Stimulated activated CD4-positive, alpha-beta T cell treated with anti-CD3 and anti-CD28 coated beads, Interleukin-4, amount 100 ng/mL, for 4 hours (primary cell): ENCODE data around the gene OR2F2.

Experiments
- DNase-seq, 2 experiments: peaks; one replicate each; pipeline ENCODE4 v3.0.0-alpha.2; 2020

OR2F2 gene

DNA sequence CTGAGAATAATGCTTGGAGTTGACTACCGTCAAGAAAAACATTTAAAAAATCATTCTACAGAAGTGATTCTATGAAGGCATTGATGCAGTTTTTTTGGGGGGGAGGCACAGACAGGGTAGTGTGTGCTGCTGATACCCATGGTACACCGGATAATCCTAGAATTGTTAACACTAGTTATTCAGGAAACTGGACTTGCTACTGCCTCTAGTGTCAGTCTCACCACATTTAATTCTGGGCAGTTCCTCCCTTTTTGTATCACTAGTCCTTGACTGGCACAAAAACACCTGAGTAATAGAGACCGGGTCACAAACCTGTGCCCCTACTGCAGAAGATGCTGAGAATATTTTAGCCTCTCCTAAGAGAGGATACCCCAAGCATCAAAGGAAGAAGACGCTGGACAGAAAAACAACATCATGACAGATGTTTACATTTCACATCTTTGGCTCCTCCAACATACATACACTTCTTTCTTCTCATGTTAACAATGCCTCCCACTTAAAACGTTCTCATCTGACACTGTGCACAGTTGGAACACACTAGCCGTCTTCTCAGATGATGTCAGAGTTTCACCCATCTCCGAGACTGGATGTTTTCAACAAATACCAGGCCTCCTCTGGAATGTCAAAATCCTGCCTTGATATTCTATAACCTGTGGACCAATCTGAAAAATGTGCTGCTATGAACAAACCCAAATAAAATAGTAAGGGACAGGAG lies 19.9 kb upstream of the OR2F2 start:
- DNase-seq, result no peak

DNA sequence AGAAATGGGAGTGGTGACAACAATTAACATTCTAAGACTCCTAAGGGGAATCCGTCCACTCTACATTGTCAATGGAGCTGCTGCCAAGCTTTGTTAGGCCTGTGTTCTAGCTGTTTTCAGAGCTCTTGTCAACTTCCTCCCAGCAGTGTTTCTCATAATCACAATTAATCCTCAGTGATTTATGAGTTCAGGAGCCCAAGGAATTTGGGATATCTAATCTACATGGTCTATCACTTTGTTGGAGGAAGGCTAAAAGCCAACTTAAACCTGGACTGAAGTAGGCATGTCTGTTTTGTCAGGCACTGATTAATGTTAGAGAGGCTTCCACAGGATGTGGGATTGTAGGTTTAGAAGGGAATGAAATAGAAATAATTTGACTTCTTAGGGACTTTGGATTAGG lies 10.2 kb upstream of the OR2F2 start:
- no peak for DNase-seq

DNA sequence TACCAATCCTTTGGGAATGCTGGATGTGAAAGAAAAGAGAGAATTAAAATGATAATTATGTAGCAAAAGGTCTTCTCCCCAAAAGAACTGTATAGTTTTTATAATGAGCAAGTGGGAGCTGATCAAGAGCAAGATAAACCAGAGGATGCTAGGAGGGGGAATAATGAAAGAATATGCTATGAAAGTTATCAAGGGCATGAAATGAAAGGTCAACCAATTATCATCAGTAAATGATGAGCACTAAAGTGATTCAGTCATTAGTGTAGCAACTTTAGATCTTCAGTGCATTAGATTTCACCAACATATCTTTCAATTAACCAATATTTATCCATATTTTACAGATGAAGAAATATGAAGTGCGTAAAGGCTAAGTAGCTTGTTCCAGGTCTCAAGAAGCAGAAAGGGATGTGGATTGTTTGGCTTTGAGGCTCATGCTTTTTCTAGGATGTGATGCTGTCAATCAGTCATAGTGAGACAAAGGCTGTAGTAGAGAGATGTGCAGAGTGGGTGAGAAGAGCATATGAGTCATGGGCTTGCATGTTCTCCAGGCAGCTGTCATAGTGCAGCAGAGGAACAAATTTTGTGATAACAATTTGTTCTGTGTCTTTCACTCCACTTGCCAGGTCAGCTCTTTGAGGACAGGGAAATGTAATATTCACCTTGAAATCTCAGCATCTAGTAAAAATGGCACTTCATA lies 5.7 kb upstream of the OR2F2 start:
- no peak for DNase-seq

DNA sequence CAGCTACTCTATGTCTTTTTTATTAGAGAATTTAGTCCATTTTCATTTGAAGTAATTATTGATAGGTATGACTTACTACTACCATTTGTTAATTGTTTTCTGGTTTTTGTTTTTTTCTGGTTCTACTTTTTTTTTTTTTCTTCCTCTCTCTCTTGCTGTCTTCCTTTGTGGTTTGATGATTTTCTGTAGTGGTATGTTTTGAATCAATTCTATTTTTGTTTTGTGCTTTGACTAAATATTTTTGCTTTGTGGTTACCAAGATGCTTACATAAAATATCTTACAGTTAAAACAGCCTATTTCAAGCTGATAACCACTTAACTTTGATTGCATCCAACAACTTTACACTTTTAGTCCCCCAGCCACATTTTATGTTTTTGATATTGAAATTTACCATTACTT lies 3.3 kb upstream of the OR2F2 start:
- no peak for DNase-seq

DNA sequence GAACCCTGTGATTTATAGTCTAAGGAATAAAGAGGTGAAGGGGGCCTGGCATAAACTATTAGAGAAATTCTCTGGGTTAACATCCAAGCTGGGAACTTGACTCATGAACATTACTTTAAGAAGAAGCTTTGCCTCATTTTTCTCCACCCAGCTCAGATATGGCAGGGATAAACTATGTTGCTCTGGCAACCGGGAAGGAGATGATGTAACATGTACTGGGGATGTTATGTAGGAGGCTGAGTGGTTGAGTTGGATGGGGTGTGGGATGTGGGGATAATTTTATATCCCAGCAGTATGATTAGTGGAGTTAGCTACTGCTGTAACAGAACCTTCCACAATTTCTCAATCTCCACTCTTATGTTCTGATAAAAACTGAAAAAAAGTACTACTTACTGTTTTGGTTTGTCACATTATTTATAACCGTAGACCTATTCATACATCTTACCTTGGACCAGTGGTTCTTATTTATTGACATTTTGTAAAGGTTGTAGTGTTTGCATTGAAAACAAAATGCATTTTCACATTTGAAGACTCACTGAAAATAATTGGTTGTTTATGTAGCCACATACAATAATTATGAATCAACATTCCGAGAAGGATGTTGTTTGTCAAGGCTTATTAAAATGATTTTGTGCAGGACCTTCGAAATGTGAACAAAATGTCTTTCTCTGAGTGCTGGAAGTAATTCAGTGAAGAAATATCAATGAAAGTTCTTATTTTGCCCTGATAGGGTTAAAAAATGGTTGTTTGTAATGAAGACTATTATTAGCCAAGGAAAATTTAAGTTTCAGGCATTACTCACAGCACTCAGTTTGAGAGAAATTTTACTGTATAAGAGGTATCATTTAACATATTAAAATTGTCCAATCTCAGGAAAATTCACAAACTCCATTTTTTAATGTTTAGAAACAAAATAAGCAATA lies 1.3 kb downstream of the OR2F2 start:
- no peak for DNase-seq

DNA sequence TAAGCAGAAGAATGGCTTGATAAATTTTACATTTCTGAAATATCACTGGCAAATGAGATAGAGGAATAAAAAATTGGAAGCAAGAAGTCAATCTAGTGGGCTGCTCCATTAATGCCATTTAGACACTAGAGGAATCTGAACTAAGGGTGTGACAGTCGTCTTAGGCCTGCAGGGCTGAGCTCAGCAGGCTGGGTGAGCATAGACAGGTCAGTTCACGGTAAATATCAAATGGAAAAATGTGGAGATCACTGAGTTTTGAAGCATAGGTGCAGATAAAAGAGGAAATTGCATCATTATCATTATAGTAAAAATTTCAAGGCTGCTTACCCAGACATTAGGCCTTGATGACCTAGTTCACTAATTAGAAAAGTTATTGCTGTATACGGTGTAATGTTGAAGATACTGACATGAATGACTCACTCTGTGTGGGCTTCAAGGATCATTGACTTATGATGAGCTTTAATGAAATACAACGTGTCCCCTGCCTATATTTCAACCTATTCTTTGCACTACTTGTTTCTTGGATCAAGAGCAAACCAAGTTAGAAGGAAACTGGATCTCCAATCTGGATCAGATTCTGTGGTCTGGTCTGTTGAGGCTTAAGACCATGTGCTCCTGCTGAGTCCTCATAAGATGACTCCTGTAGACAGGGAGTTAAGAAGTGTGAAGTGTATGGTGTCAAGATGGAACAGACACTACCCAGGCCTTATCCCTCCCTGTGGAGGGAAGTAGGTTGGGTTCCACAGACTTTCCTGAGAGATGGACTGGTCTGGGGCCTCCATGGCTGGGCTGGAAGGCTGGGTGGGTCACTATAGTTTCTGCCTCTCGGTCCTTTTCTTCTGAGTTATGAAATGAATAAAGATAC lies 3.6 kb downstream of the OR2F2 start:
- no peak for DNase-seq

DNA sequence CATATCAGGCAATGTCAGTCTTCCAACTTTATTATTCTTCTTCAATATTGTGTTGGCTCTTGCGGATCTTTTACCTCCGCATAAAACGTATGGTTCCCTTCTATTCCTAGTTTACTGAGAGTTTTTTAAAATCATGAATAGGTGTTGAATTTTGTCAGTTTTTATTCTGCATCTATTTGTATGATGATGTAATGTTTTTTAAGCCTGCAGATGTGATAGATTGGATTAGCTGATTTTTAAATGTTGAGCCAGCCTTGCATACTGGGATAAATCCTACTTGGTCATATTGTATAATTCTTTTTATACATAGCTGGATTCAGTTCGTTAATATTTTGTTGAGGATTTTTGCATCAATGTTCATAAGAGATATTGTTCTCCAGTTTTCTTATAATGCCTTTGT lies 10.4 kb downstream of the OR2F2 start:
- no peak for DNase-seq

DNA sequence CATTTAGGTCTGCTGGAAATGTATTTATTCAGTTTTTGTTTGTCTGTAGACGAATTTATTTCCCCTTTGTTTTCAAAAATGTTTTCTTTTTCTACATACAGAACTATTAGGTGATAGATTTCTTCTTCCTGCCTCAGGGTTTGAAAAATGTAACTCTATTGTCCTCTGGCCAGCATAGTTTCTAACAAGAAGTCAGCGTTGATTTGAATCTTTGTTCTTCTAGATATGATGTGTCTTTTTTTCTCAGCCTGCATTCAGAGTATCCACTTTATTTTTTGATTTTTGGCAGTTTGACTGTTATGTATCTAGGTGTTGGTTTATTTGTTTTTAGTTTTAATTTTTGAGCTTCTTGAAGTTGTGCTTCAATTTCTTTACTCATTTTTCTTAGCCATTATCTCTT lies 12.1 kb downstream of the OR2F2 start:
- DNase-seq, result no peak

DNA sequence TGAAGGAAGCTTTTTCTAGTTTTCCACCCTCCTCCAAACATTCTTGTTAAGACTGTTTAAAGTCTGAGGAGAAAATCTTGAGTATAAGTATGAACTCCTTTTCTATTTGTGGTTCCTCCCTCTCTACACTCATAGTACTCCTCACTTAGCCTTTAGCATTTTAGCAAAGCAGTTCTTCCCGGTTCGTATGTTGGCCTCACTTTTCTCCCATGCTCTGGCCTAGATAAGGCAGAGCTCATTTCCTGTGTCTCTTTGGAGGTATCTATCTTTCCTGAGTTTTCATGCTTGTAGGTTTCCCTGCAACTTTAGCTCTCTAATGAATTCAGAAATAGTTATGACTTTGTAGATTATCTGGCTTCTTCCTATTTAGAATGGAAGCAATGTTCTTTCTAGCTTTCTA lies 13.7 kb downstream of the OR2F2 start:
- DNase-seq, result no peak

DNA sequence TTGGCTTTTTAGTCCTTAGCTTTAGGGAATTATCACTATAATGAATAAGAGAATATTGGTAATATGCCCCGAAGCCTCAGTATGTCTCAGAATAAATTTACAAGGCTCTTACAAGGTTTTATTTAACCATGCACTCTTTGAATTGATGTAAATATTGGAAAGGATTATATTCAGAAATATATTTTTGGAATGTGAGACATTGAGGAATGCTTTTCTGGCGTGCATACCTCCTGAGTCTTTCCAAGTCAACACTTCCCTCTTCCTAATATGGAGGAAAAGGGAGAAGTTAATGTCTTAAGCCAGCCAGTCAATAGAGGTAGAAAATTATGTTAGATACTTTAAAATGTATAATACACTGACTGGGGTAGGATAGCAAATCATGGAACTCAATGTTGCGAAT lies 18.4 kb downstream of the OR2F2 start:
- DNase-seq, result no peak

DNA sequence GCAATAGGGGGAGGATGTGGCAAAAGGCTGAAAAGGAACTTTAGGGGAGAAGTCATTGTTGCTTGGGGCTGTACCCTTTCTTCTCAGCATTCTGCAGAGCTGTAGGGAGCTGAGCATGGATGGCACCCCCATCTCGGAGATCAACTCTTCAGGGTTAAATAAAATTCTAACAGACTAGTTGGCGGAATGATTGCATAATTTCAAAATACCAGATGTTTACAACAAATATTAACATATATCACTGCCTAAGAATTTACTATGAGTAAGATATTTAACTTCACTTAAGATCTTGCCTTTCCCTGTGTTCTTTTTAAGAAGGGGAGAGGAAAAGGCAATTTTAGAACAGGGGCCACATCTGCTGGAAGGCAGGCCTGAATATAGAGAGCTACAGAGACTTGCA lies 19.1 kb downstream of the OR2F2 start:
- DNase-seq, result no peak

DNA sequence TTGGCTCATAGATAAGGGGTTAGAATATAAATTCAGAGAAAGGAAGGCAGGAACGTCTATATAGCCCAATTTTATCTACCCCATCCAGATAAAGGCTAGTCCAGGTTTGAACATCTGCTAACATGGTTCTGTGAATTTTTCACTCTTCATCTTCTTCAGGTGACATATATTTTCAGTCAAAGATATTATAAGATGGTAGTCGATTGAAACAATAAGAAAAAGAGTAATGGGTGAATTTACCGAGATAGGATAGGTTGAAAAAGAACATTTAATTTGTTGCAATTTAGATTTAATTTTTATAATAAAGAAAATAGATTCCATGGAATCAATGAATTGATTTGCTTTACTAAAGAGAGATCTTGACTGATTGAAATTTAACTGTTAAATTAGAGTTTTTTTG lies 19.5 kb downstream of the OR2F2 start, which contains the start of gene OR2F1:
Gene OR2F1, plus strand, starts transcription at position 301 of the 400 bp plus-strand sequence. CDS start 5,127 bp downstream, outside the sequence.
- no peak for DNase-seq

DNA sequence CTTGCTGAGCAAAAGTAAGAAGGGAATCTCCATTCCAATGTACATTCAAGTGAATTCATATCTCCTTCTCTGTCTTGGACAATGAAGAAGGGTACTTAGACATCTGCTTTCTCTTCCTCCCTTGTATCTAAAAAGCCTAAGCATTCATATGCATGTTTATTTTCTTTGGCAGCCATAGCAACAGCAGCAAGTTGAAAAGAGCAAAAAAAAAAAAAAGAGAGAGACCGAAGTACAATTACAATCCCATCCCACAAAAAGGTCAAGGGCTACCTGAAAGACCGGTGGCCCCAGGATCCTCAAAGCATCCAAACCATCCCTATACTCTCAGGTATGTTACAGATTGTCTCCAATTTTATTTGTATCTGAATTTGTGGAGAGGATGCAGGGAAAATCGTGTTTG lies 23.7 kb downstream of the OR2F2 start:
- DNase-seq, result no peak

DNA sequence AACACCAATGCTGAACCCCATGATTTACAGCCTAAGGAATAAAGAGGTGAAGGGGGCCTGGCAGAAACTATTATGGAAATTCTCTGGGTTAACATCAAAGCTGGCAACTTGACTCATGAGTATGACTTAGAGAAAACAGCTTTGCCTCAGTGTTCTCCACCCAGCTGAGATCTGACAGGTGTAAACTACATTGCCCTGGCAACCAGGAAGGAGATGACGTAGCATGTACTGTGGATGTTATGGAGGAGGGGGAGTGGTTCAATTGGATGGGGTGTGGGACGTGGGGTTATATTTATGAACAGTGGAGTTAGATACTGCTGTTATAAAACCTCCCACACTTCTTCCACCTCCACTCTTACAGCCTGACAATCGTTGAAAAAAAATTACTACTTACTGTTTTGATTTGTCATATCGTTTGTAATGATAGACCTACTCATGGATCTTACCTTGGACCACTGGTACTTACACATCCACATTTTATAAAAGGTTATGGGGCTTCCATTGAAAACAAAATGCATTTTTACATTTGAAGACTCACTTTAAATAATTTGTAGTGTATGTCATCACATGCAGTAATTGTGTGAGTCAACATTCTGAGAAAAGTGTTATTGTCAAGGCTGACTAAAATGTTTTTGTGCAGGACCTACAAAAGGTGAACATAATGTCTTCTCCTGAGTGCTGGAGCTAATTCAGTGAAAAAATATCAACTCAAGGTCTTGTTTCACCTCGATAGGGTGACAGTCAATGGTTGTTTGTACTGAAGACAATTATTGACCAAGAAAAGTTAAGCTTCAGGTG lies 26.0 kb downstream of the OR2F2 start:
- no peak for DNase-seq

DNA sequence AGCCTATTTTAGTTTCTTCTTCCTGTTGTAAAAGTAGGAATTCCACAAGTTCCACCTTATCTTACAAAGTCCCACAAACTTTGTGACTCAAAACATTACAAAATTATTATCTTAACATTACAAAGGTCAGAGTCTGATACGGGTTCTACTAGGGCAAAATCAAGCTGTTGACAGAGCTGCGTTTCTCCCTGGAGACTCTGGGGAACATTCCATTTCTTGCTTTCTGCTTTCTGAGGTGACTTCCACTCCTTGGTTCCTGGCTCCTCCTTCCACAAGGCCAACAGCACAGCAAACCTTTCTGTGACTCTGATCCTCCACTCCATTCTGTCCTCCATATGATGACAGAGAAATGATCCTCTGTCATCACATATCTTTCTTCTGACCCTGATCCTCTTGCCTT lies 30.2 kb downstream of the OR2F2 start:
- DNase-seq, result no peak

DNA sequence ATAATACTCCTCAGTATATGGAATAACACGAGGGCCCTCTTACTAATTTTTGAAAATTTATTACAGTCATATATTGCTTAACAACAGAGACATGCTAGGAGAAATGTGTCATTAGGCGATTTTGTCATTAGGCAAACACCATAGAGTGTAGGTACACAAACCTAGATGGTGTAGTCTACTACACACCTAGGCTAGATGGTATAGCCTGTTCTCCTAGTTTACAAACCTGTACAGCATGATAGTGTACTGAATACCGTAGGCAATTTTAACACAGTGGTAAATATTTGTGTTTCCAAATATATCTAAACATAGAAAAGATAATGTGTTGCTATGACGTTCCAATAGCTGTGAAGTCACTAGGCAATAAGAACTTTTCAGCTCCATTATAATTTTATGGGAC lies 32.4 kb downstream of the OR2F2 start:
- no peak for DNase-seq

DNA sequence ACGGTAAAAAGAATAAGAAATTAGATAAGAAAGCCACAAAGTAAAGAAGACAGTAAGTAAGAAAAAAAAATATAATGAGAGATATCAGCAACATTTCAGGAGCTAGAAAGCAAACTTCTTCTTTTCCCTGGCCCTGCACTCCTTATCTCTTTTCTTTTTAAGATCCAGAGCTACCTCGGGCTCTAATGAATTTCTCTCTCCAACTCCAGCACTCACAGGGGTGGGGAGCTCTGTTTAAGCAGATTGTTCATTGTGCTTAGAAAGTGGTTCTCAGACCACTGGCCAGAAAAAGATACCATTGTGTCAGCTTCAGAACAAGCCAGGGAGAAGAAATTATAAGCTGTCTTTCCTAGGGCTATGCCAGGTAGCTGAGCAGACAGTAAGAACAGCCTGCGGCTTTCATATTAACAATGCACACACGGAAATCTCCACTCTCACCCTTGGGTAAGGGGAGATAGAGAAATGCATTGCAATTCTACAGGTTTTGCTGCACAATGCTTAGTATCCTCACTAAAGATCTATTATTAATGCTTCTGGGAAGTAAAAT lies 38.9 kb downstream of the OR2F2 start:
- no peak for DNase-seq

DNA sequence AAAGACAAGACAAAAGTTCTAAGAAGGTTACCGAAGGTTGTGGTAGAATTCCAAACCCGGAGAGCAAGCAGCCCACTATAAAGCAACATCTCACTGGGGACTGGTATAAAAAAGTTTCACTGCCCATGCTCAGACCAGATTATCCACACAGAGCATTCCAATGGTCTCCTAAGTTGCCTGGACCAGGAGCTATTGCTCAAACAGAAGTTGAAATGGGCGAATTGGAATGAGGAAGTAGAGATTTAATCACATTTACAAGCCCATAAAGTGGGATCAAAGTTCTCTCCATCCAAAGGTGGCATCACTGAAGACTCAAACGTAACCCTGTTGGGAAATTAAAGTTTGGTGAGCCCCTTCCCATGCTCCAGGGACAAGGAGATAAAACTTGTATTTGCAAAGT lies 39.4 kb downstream of the OR2F2 start:
- no peak for DNase-seq

DNA sequence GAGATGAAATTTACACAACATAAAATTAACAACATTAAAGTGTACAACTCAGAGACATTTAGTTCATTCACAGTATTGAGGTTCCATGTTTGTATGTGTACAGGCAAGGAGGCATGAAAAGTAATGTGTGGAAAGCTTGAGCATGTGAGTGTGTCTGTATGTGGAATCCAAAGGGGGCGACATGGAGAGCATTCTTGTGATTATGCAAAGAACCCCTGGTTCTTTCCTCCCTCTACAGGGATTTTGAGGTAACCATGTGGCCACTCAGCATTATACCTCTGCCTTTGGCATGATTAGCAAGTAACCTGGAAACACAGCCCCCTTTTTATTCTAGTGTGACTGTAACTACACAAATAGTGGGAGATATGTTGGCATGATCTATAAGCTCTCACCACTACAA lies 40.6 kb downstream of the OR2F2 start:
- DNase-seq, result no peak

DNA sequence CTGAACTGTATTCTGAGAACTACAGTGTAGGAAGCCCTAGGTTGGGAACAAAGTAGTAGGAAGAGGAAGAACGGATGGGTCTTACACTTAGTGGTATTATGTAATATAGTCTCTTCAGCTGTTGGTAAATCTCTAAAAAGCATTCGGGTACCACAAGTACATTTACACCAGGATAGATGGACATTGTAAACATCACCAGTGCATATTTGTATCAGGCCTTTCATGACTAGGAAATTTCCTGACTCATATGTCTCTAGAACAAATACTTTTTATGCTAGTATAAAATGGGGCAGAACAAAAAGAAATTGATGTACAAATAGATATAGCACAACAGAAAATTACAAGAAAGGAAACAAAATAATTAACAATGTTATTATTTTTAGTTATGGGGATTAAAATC lies 43.6 kb downstream of the OR2F2 start:
- no peak for DNase-seq

DNA sequence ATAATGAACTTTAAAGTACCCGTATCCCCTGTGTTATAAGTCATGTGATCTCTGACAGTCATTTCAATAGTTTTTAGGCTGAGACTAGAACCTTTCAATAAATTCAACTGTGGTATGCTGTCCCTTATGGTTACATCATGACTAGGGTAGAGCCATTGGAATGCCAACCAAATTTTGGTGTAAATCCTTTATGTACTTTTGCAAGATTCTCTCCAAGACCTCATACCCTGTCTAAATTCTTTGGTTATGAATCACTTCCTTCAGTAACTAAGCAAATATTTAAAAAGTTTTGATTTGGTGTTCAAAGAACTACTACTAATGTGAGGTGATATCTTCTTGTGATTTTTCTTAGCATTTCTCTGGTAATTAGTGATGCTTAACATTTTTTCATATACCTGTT lies 44.3 kb downstream of the OR2F2 start:
- DNase-seq, result no peak

DNA sequence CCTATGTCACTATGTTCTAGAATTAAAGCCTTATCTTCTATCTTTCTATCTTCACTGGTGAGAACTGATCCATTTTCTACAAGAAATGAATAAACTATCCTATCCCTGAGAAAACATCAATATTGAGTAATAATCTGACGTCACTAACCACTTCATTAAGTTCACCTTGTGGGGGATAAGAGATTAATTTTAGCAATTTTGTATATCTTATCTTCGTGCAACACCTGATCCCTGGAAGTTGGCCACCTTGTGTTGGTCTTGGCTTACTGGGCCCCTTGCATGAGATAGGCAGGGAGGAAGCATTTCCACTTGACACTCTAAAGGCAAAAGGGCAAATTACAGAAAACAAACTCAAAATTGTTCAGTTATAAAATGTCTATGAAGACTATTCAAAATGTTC lies 45.0 kb downstream of the OR2F2 start:
- no peak for DNase-seq
